Left ventricle myocardium inferior (tissue), 1 donor: Measurements from ENCODE around the gene COL23A1. TPM values are rescaled to one million over a fixed set of nuclear protein-coding genes. Genes with fewer than 3 reads are reported as not detected.

Source experiments
- DNase-seq: peaks from one replicate; pipeline ENCODE4 v3.0.0-alpha.2; 2020
- H3K27ac ChIP-seq: fragments of 200-600 bp; replicated peaks from 2 replicates; pipeline ENCODE4 v1.8.0; 2021
- H3K27me3 ChIP-seq: fragments of 200-600 bp; 2 replicates; pipeline ENCODE4 v1.8.0; 2021; ENCODE audit warnings: low read depth
- H3K36me3 ChIP-seq: fragments of 200-600 bp; 2 replicates; pipeline ENCODE4 v1.8.0; 2021
- H3K4me1 ChIP-seq: fragments of 200-600 bp; 2 replicates; pipeline ENCODE4 v1.8.0; 2021
- H3K4me3 ChIP-seq: fragments of 200-600 bp; 2 replicates; pipeline ENCODE4 v1.8.0; 2021; ENCODE audit warnings: mild to moderate bottlenecking, moderate library complexity
- H3K9me3 ChIP-seq: fragments of 200-600 bp; replicated peaks from 2 replicates; pipeline ENCODE4 v1.8.0; 2021
- CTCF ChIP-seq: fragments of 200-600 bp; IDR thresholded peaks from 2 replicates; pipeline ENCODE4 v1.8.0; 2021; ENCODE audit warnings: antibody characterized with exemption, mild to moderate bottlenecking, borderline replicate concordance
- intact Hi-C: fragments of 100-400 bp; cut with micrococcal nuclease; formaldehyde crosslinking; loops from one replicate; pipeline ENCODE4 v1.11.0; 2022
- total RNA-seq: library from RNA; stranded (reverse); fragmentation: NEBNext Ultra II Directional; extraction: Animal tissue kit (Norgen Biotek cat#: 25700); gene quantifications from one replicate; pipeline ENCODE4 v1.2.1, GENCODE V29; 2021
- donor health status: DM: no; HTN: yes; CAD: no; lungs with severe emphysema.

COL23A1 gene
- total RNA-seq, 1 donor from 2014 or later: 27.4 TPM

- Histone ChIP-seq H3K4me1 (peaks cover 15% of the 10 kb centered on the region), H3K27me3 (peaks cover 17% of the 10 kb centered on the region), H3K9me3 (no peaks in the 10 kb centered on the region), H3K27ac (peak overlapping the region; percentile 11), H3K36me3 (no peaks in the 10 kb centered on the region), H3K4me3 (no peak overlapping the region)
- TF ChIP-seq CTCF: no peak
- DNase-seq: peak; percentile 40
- intact Hi-C loops: no loop called here
Observed at GRCh38 chr5:178357121-178357521, 233.1 kb downstream of the COL23A1 start.

- H3K27ac ChIP-seq: peak overlapping the region; percentile 11
- peaks cover 16% of the 10 kb centered on the region for H3K27me3 ChIP-seq
- no peak for TF ChIP-seq CTCF
- peaks cover 15% of the 10 kb centered on the region for H3K4me1 ChIP-seq
- intact Hi-C loops: no loop called here
- H3K36me3 ChIP-seq: no peaks in the 10 kb centered on the region
- H3K4me3 ChIP-seq: peak overlapping the region; percentile 12
- H3K9me3 ChIP-seq: no peaks in the 10 kb centered on the region
- peak; percentile 44 for DNase-seq
Observed at GRCh38 chr5:178356431-178356872, 233.7 kb downstream of the COL23A1 start.

GRCh38 chr5:178355671-178356070 is 234.5 kb downstream of the COL23A1 start:
- peaks cover 15% of the 10 kb centered on the region for H3K4me1 ChIP-seq
- no peak for TF ChIP-seq CTCF
- H3K36me3 ChIP-seq: no peaks in the 10 kb centered on the region
- DNase-seq: no peak
- no peak overlapping the region for H3K27ac ChIP-seq
- peaks cover 11% of the 10 kb centered on the region for H3K27me3 ChIP-seq
- no peak overlapping the region for H3K4me3 ChIP-seq
- intact Hi-C loops: no loop called here
- H3K9me3 ChIP-seq: no peaks in the 10 kb centered on the region

GRCh38 chr5:178353461-178353860 is 236.7 kb downstream of the COL23A1 start:
- no peak overlapping the region for H3K4me3 ChIP-seq
- H3K27me3 ChIP-seq: peaks cover 26% of the 10 kb centered on the region
- H3K9me3 ChIP-seq: no peaks in the 10 kb centered on the region
- H3K27ac ChIP-seq: no peak overlapping the region
- peaks cover 15% of the 10 kb centered on the region for H3K4me1 ChIP-seq
- no peak for TF ChIP-seq CTCF
- no peaks in the 10 kb centered on the region for H3K36me3 ChIP-seq
- no peak for DNase-seq
- intact Hi-C loops: no loop called here

- DNase-seq: no peak
- peaks cover 32% of the 10 kb centered on the region for H3K27me3 ChIP-seq
- H3K4me1 ChIP-seq: peaks cover 11% of the 10 kb centered on the region
- no peak overlapping the region for H3K27ac ChIP-seq
- H3K4me3 ChIP-seq: no peak overlapping the region
- no peaks in the 10 kb centered on the region for H3K36me3 ChIP-seq
- TF ChIP-seq CTCF: no peak
- intact Hi-C loops: no loop called here
- H3K9me3 ChIP-seq: no peaks in the 10 kb centered on the region
Observed at GRCh38 chr5:178352035-178352349, 238.2 kb downstream of the COL23A1 start.
